ENCODE measurements around the gene LRCH3. TPM values are rescaled to one million over a fixed set of nuclear protein-coding genes. Genes with fewer than 3 reads are reported as not detected.

Gene LRCH3
- total RNA-seq, 1 donor from 2014 or later = 57.9 TPM

DNA sequence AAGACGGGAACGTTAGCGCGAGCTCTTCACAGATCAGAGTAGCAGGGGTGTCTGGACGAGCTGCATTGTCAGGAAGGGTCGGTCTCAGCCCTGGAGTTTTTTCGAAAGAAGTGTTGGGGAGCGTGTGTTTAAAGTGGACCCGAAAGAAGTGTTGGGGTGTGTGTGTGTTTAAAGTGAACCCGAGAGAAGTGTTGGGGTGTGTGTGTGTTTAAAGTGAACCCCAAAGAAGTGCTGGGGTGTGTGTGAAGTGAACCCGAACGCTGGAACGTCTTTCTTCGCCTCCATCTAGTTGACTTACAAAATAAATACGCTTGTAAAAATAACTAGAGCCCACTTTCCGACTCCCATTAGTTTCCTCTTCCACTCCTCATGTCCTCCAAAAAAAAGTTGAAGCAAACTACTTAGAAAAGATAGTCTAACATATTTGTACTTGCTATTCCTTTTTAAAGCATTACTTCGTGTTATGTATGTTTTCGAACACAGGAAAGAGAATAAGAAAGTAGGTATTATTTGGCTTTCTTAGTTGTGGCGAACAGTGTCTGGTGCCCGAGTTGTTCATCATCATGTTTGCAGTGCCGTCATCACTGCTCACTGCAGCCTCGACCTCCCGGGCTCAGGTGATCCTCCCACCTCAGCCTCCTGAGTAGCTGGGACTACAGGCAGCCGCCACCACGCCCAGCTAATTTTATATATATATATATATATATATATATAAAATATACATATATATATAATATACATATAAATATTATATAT lies 1.0 kb downstream of the LRCH3 start:
- intact Hi-C loops (cut with micrococcal nuclease) = loop anchor here (2.0 to 5.0 kb wide), 6 partner anchors 41 to 790 kb away; partner anchors contain the start of gene RUBCN

DNA sequence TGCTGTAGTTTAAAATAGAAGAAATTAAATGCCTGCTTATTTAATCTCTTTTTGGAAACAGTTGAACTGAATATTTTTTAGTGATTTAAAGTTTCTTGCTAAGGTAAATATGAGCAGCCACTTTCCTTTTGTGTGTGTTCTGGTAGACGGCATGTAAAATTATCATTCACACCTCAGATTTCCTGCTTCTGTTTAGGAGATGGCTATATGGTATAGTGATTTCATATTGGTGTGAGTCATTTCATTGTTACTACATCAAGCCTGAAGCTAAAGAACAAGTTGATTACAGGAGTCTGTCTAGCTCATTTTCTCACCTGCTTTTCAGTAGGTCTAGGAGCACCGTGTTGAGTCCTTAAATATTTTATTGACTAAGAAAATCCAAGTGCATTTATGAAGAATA lies 2.2 kb downstream of the LRCH3 start:
- intact Hi-C loops (cut with micrococcal nuclease) = loop anchor here (1.0 to 5.0 kb wide), 5 partner anchors 9 to 791 kb away; no protein-coding TSS in a partner anchor

DNA sequence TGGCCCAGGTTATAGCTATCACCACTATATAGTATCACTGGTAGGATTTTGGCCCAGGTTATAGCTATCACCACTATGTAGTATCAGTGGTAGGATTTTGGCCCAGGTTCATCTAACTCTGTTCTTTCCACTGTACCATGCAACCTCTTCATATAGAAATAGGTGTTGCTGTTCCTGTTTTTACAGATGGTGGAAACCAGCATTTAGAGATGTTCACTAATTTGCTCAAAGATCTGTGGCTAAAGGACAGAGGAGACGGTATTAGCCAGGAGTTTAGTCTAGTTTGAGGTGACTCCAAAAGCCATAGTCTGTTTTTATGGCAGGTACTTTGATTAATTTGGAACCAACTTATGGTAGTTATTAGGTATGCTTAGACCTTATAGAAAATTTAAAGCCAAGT lies 3.1 kb downstream of the LRCH3 start:
- intact Hi-C loops (cut with micrococcal nuclease) = loop anchor here (5.0 kb wide), 2 partner anchors 153 to 792 kb away; no protein-coding TSS in a partner anchor

DNA sequence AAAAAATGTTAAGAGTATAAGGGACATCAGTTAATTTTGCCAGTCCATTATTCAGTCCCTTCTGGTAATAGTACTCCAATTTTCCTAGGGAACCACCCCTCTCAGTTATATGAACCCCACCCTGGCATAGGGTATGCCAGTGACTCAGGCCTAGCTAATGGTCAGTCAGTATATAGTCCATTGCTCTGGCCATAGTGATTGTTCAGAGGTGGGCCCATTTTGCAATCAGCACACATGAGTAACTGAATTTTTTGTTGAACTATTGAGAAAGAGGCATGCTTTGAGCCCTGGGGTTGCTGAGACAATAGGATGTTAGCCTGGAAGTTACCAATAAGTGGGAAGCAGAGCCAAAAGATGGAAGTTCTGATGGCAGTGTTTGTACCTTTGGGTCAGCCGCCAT lies 4.1 kb downstream of the LRCH3 start:
- intact Hi-C loops (cut with micrococcal nuclease) = no loop called here

DNA sequence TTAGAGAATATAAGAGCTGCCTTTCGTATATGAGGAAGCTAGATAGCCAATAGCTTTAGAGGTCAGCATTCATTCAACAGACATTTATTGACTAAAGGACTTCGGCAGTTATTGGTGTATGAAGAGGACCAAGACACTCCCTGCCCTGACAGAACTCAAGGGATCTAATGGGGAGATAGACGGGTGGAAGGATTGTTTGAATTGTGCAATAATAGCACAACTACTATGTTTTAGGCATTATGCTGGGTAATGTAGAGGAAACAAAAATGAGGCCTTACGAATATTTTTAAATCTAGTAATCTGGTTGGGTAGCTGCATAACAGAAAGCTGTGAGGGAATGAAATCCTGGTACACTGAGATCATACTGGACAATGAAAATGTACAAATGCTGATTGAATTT lies 5.0 kb downstream of the LRCH3 start:
- intact Hi-C loops (cut with micrococcal nuclease) = no loop called here

DNA sequence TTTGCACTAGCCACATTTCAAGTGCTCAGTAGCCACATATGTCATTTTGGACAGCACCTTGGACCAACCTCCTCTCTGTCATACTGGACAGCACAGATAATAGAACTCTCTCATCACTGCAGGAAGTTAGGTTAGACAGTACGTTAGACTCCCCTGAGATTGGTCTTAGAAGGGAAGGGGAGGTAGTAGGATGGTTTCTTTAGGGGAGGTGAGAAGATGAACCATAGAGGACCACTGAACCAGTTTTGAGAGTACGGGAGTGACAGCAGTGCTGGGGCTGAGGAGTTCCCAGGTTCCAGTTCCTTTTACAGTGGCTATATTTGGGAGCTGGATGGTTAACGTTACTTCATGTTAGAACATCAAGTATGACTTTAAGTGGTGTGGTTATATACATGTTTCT lies 7.8 kb downstream of the LRCH3 start:
- intact Hi-C loops (cut with micrococcal nuclease) = no loop called here

DNA sequence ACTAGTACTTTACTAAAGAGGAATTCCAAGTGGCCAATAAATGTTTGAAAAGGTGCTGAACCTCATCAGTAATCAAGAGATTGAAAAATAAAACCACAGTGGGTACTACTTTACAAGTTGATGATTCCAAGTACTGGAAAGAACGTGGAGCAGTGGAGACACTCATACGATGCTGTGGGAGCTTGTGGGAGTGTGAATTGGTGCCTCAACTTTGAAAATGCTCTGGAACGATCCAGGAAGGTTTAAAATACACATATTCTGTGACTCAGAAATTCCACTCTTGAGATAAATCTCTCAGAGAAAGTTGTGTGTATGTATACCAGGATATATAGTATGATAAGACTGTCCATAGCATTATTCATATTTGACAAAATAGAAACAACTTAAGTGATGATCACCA lies 9.3 kb downstream of the LRCH3 start:
- intact Hi-C loops (cut with micrococcal nuclease) = no loop called here

DNA sequence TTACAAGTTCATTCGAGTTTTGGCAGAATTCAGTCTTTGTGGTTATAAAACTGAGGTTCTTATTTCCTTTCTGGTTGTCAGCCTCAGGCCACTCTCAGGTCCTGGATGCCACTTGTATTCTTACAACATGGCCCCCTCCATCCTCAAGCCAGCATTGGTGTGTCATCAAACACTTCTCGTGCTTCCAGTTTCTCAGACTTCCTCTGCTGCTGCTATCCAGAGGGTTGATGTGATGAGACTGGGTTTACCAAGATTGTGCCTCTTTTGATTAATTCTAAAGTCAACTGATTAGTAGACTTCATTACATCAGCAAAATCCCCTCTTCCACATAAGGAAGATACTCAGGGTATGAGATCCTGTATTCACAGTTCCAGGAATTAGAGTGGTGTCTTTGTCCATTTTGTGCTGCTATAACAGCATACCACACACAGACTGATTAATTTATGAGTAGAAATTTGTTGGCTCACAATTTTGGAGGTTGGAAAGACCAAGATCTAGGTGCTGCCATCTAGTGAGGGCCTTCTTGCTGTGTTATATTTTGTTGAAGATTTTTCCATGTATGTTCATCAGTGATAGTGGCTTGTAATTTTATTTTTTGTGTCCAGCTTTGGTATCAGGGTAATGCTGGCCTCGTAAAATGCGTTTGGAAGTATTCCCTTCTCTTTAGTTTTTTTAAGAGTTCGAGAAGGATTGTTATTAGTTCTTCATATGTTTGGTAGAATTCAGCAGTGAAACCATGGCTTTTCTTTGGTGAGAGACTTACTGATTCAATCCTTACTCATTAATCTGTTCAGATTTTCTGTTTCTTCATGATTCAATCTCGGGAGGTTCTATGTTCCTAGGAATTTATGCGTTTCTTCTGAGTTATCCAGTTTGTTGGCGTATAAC lies 11.1 kb downstream of the LRCH3 start:
- intact Hi-C loops (cut with micrococcal nuclease) = loop anchor here (1.0 to 2.0 kb wide), 2 partner anchors 9 to 53 kb away; partner anchors contain the start of gene FYTTD1

DNA sequence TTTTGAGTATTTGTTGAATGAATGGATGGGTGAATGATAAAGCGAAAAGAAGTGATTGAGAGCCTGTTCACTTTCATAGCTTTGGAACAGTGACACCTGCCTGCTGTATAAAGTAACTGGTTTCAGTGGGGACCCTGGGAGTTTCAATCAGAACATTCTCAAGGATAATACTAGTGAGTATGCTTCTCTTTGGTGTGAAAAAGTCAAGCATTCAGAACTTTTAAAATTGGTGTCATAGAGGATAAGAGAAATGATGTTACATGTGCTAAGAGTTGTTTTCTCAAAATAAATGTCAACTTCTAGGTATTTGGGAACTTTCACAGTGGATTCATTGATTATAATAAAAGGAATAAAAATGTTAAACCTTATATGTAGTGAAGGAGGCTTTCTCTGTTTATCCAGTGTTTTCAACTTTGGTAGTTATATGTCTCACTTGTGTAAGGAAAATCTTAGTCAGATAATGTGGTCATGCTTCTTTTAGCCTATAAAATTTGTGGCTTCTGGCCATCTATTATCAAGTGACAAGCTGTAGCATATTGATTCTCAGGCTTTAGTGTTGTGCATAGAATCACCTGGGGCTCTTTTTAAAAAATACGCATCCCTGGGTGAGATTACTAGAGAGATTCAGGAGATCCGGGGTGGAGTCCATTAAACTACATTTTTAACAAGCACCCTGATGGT lies 11.9 kb downstream of the LRCH3 start:
- intact Hi-C loops (cut with micrococcal nuclease) = loop anchor here (1.0 to 2.0 kb wide), 2 partner anchors 10 to 54 kb away; partner anchors contain the start of gene FYTTD1

DNA sequence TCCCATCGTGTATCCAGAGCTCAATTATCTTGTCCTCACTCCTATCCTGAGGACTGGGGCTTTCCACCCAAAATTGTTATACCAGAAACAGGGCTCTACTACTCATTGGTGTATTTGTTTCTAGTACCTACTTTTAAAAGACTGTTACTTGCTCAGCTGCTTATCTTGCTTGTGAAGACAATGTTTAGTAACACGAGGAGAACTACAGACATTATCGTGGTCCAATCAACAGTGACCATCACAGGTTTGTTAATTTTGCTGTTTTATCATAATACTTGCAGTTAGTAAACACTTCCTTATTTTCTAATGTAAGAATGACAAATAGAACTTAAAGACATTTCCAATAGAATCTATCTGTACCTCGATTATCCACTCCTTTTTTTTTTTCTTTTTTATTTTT lies 13.5 kb downstream of the LRCH3 start:
- intact Hi-C loops (cut with micrococcal nuclease) = no loop called here

DNA sequence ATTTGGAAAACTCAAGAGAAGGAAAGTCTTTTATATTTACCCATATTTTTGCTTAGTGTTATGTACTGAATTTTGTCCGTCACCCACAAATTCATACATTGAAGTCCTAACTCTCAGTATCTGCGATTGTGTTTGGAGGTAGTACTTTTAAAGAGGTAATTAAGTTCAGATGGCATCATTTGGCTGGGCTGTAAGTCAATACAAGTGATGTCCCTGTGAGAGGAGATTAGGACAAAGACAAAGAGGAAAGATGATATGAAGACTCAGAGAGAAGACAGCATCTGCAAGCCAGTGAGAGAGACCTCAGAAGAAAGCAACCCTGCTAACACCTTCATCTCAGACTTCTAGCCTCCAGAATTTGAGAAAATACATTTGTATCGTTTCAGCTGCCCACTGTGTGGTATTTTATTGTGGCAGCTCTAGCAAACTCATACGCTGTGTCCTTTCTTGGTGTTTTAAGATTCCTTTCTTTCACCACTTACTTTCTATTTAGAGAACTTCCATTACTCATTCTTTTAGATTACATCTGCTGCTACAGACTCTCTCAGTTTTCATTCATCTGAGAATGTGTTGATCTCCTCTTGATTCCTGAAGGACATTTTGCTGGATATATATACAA lies 17.0 kb downstream of the LRCH3 start:
- intact Hi-C loops (cut with micrococcal nuclease) = no loop called here

DNA sequence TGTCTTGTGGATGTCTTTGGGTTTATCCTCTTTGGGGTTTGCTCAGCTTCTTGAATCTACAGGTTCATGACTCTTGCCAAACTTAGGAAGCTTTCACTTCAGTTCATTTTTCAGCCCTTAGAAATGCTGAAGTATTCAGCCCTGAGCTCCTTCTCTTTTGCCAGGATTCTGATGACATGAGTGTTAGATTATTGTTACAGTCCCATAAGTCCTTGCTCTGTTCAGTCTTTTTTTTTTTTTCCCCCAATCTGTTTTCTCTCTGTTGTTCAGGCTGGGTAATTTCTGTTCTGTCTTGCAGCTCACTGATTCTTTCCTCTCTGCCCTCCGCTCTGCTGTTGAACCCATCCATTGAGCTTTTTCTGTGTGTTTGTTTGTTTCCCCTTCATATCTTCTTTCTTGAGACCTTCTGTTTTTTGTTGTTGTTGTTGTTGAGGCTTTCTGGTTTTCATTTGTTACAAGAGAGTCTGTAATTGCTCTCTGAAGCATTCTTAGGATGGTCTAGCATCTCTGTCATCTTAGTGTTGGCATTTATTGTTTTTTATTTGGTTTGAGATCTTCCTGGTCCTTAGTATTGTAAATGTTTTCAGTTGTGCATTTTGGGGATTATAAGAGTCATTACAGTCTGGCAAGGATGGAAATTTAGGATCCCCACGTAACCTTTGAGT lies 18.4 kb downstream of the LRCH3 start:
- intact Hi-C loops (cut with micrococcal nuclease) = no loop called here

DNA sequence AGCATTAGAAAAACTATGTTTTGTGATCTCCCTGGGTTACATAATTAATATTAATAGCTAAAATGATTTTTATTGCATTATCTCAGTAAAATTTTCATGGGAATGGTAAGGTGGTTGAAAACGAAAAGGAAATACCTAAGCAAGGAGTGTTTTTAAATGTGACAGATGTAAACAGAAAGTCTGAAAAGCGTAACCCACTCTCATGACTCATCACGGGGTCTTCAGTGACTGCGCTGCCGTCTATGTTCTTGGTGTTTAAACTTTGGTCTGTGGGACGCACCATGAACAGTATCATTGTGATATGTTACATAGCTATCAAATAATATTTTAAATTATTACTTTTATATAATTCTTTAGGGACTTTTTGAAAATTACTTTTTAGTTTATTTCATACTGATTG lies 19.8 kb downstream of the LRCH3 start:
- intact Hi-C loops (cut with micrococcal nuclease) = no loop called here

DNA sequence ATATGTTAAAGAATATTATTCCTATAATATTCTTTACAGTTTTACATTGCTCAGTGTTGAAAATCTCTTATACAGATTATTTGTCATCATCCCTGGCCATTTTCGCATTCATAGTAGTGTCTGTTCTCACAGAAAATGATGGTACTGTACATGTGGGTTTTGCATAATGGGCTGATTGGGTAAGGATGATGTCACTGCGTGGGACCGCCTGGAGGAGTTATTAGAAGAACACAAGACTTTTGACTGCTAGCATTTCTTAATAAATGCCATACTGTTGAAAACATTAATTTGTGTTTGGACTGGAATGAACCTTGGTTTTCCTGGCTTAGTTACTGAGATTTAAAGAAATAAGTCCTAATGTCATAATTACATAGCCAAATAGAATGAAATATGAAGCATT lies 20.3 kb downstream of the LRCH3 start:
- intact Hi-C loops (cut with micrococcal nuclease) = no loop called here

DNA sequence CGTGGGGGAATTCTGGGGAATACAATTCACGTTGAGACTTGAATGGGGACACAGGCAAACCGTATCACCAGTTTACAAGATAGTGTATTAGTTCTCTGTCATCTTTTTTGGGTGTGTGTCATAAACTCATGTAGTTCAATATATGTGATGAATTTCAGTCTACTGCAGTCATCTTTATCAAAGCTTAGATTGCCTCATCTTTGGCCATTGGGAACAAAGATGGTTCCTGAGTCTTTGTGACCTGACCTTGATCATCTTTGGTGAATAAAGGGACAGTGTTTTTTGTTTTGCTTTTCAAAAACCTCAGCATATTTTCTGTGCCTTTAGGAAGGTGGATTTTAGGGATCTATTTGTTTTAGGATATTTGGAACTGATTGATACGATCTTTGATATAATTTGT lies 23.3 kb downstream of the LRCH3 start:
- intact Hi-C loops (cut with micrococcal nuclease) = no loop called here

DNA sequence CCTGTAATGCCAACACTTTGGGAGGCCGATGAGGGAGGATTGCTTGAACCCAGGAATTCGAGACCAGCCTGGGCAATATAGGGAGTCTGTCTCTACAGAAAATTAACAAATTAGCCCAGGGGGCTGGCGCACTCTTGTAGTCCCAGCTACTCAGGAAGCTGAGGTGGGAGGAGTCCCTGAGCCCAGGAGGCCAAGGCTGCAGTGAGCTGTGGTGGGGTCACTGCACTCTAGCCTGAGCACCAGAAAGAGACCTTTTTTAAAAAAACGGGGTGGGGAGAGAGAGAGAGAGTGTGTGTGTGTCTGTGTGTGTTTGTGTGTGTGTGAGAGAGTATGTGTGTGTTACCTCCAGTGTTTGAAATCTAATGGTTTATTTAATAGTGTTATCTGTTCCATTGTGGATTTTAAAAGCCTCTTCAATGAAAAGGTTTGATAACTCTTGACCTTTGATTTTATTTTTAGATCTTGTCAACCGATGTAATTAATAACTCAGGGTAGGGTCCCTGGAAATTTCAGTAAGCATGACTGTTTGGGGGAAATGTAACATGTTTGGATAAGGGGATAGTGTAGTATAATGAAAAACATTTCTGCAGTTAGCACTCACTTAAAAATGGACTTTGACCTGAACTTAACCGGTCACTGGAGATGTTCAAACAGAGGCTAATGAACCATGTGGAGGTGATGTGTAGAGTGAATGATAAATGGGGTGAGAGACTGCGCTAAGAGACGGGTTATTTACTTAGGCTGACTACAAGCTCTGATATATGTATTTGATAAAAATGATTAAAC lies 29.7 kb downstream of the LRCH3 start:
- intact Hi-C loops (cut with micrococcal nuclease) = no loop called here

DNA sequence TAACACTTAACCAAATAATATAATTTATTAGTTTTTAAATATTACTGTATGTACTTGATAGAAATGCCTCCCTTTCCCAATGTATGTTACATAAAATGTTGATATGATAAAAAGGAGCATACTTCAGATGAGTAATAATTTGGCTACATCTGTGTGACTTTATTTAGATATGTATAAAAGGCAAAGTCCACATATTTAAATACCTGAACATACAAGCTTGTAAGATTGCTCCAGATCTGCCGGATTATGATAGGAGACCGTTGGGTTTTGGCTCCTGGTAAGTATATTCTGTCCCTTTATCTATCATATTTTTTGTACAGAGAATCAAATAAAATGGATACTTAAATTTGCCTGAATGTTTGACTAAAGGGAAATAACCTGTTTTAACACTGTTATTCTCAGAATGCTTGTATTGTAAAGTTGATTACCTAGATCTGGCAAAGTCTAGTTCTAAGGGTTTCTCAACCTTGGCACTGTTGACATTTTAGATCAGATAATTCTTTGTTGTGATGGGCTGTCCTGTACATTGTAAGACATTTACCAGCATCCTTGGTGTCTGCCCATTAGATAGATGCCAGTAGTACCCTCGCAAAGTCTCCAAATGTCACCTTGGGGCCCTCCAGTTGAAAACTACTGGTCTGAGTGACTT lies 38.5 kb downstream of the LRCH3 start:
- intact Hi-C loops (cut with micrococcal nuclease) = no loop called here

DNA sequence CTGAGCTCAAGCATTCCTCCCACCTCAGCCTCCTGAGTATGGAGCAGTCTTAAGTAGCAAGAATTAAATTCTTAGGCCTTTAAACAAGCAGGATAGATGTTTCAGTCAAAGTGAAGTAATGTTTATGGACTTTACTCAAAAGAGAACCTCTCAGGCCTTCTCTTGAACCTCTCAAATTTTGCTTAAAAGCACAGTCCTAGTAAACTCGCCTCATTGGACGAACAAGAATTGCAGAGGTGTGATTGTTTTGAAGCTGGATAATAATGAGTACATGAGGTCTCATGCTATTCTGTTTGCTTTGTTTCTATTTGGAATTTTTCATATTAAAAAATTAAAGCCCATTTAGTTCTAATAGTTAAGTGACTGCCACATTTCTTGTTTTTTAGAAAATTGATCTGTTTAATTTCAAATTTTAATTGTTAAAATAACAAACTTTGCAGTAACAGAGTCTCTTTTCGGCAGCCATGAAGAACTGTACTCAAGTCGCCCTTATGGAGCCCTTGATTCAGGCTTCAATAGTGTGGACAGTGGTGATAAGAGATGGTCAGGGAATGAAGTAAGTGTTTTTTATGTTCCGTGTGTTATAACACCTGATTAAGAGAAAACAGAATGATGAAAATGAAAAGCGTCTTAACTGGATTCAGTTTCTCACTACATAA lies 39.4 kb downstream of the LRCH3 start:
- intact Hi-C loops (cut with micrococcal nuclease) = no loop called here

DNA sequence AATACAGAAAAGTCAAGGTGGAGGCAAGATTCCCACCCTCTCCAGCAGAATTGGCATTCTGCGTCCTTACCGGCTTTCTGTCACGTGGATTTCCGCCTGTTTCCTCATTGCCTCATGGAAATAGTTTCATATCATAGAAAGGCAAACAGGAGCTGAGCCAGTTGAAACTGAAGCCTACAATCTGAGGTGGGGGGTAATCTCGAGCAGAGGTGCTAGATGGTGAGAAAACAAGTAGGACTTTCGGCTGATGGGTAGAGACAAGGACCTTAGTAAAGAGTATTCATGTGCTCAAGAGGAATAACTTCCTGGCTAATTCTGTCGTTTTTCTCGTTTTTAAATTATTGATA lies 39.9 kb downstream of the LRCH3 start:
- intact Hi-C loops (cut with micrococcal nuclease) = no loop called here

Measured in T-helper 2 cell treated with Interferon-gamma antibody and Interleukin-4, amounts not matched to agents 100 ng/mL and 5 ng/mL, for 36 hours (primary cell).